Measurements from ENCODE around the gene CELSR1. TPM values are rescaled to one million over a fixed set of nuclear protein-coding genes. Genes with fewer than 3 reads are reported as not detected.

CELSR1 gene
- total RNA-seq, 1 experiment from 2014 or later = 33.2 TPM

DNA sequence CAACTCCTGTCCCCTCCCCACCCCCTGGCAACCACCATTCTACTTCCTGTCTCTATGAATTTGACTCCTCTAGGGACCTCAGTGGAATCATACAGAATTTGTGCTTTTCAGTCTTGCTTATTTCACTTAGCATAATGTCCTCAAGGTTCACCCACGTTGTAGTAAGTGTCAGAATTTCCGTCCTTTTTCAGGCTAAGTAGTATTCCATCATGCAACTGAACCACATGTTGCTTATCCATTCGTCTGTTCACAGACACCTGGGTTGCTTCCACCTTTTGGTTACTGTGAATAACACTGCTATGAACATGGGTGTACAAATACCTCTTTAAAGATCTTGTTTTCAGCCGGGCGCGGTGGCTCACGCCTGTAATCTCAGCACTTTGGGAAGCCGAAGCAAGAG, 16.5 kb downstream of the CELSR1 start:
- Mint-ChIP-seq H3K4me1 (ENCODE audit: low read depth, unreplicated experiment) (no peaks in the 10 kb centered on the region), H3K27me3 (ENCODE audit: insufficient read depth, unreplicated experiment) (no peaks in the 10 kb centered on the region), H3K4me3 (ENCODE audit: unreplicated experiment) (no peak overlapping the region), H3K9me3 (ENCODE audit: unreplicated experiment) (no peaks in the 10 kb centered on the region), H3K36me3 (ENCODE audit: insufficient read depth, unreplicated experiment) (peaks cover 6% of the 10 kb centered on the region), H3K27ac (ENCODE audit: unreplicated experiment) (no peak overlapping the region)
- ChIA-PET POLR2A (no interaction called here), CTCF (no interaction called here)
- DNase-seq = no peak
- Histone ChIP-seq H3K27me3 (replicated peaks; ENCODE audit: control insufficient read depth, insufficient read depth, low read length) (no peaks in the 10 kb centered on the region), H3K4me3 (ENCODE audit: low read depth, low read length) (no peak overlapping the region), H3K9me3 (no peaks in the 10 kb centered on the region), H3K36me3 (ENCODE audit: control insufficient read depth, insufficient read depth, low read length) (no peaks in the 10 kb centered on the region), H3K4me1 (peaks cover 3% of the 10 kb centered on the region; the same call in 1 of the 2 replicates)
- no TSS peak for BruUV-seq (replicated peaks)
- TF ChIP-seq, protein P1, sequence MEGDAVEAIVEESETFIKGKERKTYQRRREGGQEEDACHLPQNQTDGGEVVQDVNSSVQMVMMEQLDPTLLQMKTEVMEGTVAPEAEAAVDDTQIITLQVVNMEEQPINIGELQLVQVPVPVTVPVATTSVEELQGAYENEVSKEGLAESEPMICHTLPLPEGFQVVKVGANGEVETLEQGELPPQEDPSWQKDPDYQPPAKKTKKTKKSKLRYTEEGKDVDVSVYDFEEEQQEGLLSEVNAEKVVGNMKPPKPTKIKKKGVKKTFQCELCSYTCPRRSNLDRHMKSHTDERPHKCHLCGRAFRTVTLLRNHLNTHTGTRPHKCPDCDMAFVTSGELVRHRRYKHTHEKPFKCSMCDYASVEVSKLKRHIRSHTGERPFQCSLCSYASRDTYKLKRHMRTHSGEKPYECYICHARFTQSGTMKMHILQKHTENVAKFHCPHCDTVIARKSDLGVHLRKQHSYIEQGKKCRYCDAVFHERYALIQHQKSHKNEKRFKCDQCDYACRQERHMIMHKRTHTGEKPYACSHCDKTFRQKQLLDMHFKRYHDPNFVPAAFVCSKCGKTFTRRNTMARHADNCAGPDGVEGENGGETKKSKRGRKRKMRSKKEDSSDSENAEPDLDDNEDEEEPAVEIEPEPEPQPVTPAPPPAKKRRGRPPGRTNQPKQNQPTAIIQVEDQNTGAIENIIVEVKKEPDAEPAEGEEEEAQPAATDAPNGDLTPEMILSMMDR (IDR thresholded peaks at IDR 0.05; ENCODE audit: insufficient read depth in 1 of 2, low read depth in 1 of 2, low read length in 1 of 2, severe bottlenecking in 1 of 2, unreplicated experiment in 1 of 2) = no peak
- intact Hi-C loops (cut with micrococcal nuclease; ENCODE audit: unreplicated experiment) = no loop called here

DNA sequence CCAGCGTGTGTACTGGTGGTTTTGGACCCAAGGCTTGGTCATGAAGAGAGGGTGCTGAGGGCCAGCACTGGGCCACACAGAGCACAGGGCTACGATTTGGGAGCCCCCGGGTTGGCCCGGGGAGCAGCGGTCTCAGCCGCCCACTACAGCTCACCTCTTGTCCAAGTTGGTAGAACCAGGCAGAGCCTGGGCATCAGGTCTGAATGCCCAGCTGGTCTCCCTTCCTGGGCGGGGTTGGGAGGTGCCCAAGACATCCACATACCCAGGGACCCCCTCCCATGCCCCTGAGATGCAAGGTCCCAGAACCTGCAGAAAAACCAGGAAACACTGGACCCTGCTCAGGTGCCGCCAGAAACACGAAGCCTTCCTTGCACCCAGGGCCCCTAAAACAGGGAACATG, 18.0 kb downstream of the CELSR1 start:
- Mint-ChIP-seq H3K27ac (ENCODE audit: unreplicated experiment) (no peak overlapping the region), H3K36me3 (ENCODE audit: insufficient read depth, unreplicated experiment) (peaks cover 6% of the 10 kb centered on the region), H3K27me3 (ENCODE audit: insufficient read depth, unreplicated experiment) (no peaks in the 10 kb centered on the region), H3K4me3 (ENCODE audit: unreplicated experiment) (no peak overlapping the region), H3K4me1 (ENCODE audit: low read depth, unreplicated experiment) (no peaks in the 10 kb centered on the region), H3K9me3 (ENCODE audit: unreplicated experiment) (no peaks in the 10 kb centered on the region)
- TF ChIP-seq, protein P1 (IDR thresholded peaks at IDR 0.05; ENCODE audit: insufficient read depth in 1 of 2, low read depth in 1 of 2, low read length in 1 of 2, severe bottlenecking in 1 of 2, unreplicated experiment in 1 of 2) = no peak
- DNase-seq = no peak
- Histone ChIP-seq H3K36me3 (ENCODE audit: control insufficient read depth, insufficient read depth, low read length) (no peaks in the 10 kb centered on the region), H3K9me3 (no peaks in the 10 kb centered on the region), H3K27me3 (replicated peaks; ENCODE audit: control insufficient read depth, insufficient read depth, low read length) (no peaks in the 10 kb centered on the region), H3K4me3 (ENCODE audit: low read depth, low read length) (no peak overlapping the region), H3K4me1 (peaks cover 3% of the 10 kb centered on the region; the same call in 1 of the 2 replicates)
- BruUV-seq (replicated peaks) = no TSS peak
- POLR2A ChIA-PET = no interaction called here
- intact Hi-C loops (cut with micrococcal nuclease; ENCODE audit: unreplicated experiment) = no loop called here
- CTCF ChIA-PET = no interaction called here

DNA sequence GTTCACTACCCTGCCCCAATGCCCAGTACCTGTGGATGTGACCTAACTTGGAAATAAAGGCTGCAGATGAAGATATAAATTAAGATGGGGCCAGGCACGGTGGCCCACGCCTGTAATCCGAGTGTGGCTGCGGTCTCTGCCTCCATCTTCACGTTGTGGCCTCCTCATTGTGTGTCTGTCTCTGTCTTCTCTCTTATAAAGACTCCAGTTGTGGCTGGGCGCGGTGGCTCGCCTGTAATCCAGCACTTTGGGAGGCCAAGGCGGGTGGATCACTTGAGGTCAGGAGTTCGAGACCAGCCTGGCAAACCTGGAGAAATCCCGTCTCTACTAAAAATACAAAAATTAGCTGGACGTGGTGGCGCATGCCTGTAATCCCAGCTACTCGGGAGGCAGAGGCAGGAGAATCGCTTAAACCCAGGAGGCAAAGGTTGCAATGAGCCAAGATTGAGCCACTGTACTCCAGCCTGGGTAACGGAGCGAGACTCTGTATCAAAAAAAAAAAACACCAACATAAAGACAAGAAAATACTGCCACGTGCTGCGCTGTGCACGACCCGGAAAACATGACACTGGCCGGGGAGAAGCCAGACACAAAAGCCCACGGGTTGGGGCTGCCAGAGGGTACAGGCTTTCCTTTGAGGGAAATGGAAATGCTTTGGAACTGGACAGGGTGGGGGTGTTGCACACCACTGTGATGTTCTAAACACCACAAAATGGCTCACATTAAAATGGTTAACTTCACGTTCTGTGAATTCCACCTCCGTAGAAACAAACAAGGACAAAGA, 18.7 kb downstream of the CELSR1 start:
- Histone ChIP-seq H3K4me1 (peaks cover 3% of the 10 kb centered on the region; the same call in 1 of the 2 replicates), H3K4me3 (ENCODE audit: low read depth, low read length) (no peak overlapping the region), H3K9me3 (no peaks in the 10 kb centered on the region), H3K27me3 (replicated peaks; ENCODE audit: control insufficient read depth, insufficient read depth, low read length) (no peaks in the 10 kb centered on the region), H3K36me3 (ENCODE audit: control insufficient read depth, insufficient read depth, low read length) (no peaks in the 10 kb centered on the region)
- H3K9me3 Mint-ChIP-seq (ENCODE audit: unreplicated experiment) = no peaks in the 10 kb centered on the region
- intact Hi-C loops (cut with micrococcal nuclease; ENCODE audit: unreplicated experiment) = no loop called here
- H3K36me3 Mint-ChIP-seq (ENCODE audit: insufficient read depth, unreplicated experiment) = peaks cover 6% of the 10 kb centered on the region
- no peak overlapping the region for H3K4me3 Mint-ChIP-seq (ENCODE audit: unreplicated experiment)
- no peak overlapping the region for H3K27ac Mint-ChIP-seq (ENCODE audit: unreplicated experiment)
- no peak for DNase-seq
- TF ChIP-seq, protein P1 (IDR thresholded peaks at IDR 0.05; ENCODE audit: insufficient read depth in 1 of 2, low read depth in 1 of 2, low read length in 1 of 2, severe bottlenecking in 1 of 2, unreplicated experiment in 1 of 2) = no peak
- no peaks in the 10 kb centered on the region for H3K4me1 Mint-ChIP-seq (ENCODE audit: low read depth, unreplicated experiment)
- BruUV-seq (replicated peaks) = no TSS peak
- H3K27me3 Mint-ChIP-seq (ENCODE audit: insufficient read depth, unreplicated experiment) = no peaks in the 10 kb centered on the region
- POLR2A ChIA-PET = no interaction called here
- CTCF ChIA-PET = no interaction called here
